Head of caudate nucleus (tissue), 42 donors: ENCODE data around the gene CDK15.
"Not testable (repeated sequence)": the region's sequence is repeated elsewhere in the genome, so short reads cannot be mapped to it uniquely, and the experiment has no call there.

Experiments used
- DNase-seq, 42 donors: peaks; one replicate each; pipeline versions ENCODE4 v3.0.0 to v3.0.0-alpha.2; 2020 to 2021; ENCODE audit warnings: mixed read lengths in 7 of 42
- intact Hi-C: fragments of 100-400 bp; cut with DNase I; formaldehyde crosslinking; loops from one replicate; pipeline ENCODE4 v1.15.0; 2022

The CDK15 gene

GRCh38 chr2:201806442-201807170, at the start of gene CDK15:
Gene CDK15 (plus strand): TSS chr2:201806537. CDS start chr2:201806665, 128 bp downstream.
- no peak for DNase-seq
- intact Hi-C loops, result no loop called here

- intact Hi-C loops, result no loop called here
- no peak for DNase-seq
These were observed 48.1 kb upstream of the CDK15 start for GRCh38 chr2:201758234-201758633.

GRCh38 chr2:201758873-201759272, 47.5 kb upstream of the CDK15 start:
- intact Hi-C loops, result no loop called here
- no peak for DNase-seq

- intact Hi-C loops, result no loop called here
- DNase-seq, result no peak
These were observed 46.8 kb upstream of the CDK15 start for GRCh38 chr2:201759567-201759966.

- intact Hi-C loops, result no loop called here
- no peak for DNase-seq
These were observed 45.2 kb upstream of the CDK15 start for GRCh38 chr2:201761101-201761500.

- intact Hi-C loops, DNase-seq: not testable (repeated sequence)
These were observed 41.9 kb upstream of the CDK15 start for GRCh38 chr2:201764469-201764868.

- intact Hi-C loops, result no loop called here
- no peak for DNase-seq
These were observed 40.5 kb upstream of the CDK15 start for GRCh38 chr2:201765799-201766198.

GRCh38 chr2:201768918-201769317, 37.4 kb upstream of the CDK15 start:
- DNase-seq, result no peak
- intact Hi-C loops, result no loop called here

GRCh38 chr2:201769666-201770373, 36.5 kb upstream of the CDK15 start:
- intact Hi-C loops, result no loop called here
- DNase-seq, result no peak

GRCh38 chr2:201773990-201774389, 32.3 kb upstream of the CDK15 start:
- intact Hi-C loops, result no loop called here
- no peak for DNase-seq

GRCh38 chr2:201774546-201774945, 31.8 kb upstream of the CDK15 start:
- intact Hi-C loops, result no loop called here
- DNase-seq, result no peak

- no peak for DNase-seq
These were observed 31.0 kb upstream of the CDK15 start for GRCh38 chr2:201775326-201775725.

GRCh38 chr2:201777043-201777442, 29.3 kb upstream of the CDK15 start:
- DNase-seq, result no peak
- intact Hi-C loops, result no loop called here

More at GRCh38 chr2:201775326-201775725, 31.0 kb upstream of the CDK15 start:
- intact Hi-C loops, result no loop called here

GRCh38 chr2:201777869-201778268, 28.5 kb upstream of the CDK15 start:
- intact Hi-C loops, result no loop called here

GRCh38 chr2:201779901-201780673, 26.2 kb upstream of the CDK15 start:
- DNase-seq, result peak in 14 of 42 donors; percentile 3 to 59 (median 24)
- intact Hi-C loops, result loop anchor here (5.0 to 10.0 kb wide), 2 partner anchors 135 to 328 kb away; partner anchors contain the start of genes STRADB, TMEM237 and TRAK2

More at GRCh38 chr2:201777869-201778268, 28.5 kb upstream of the CDK15 start:
- DNase-seq, result no peak

- intact Hi-C loops, result loop anchor here (5.0 to 10.0 kb wide), 2 partner anchors 136 to 329 kb away; partner anchors contain the start of genes STRADB, TMEM237 and TRAK2
- DNase-seq, result peak; percentile 93 to 99 (median 97)
These were observed 25.5 kb upstream of the CDK15 start, which contains the start of gene ALS2 for GRCh38 chr2:201780674-201781493. Gene ALS2 (minus strand): TSS chr2:201780933. CDS start chr2:201768885, 12,048 bp downstream.

GRCh38 chr2:201781557-201782051, 24.7 kb upstream of the CDK15 start:
- DNase-seq, result peak; percentile 18 to 84 (median 62)
- intact Hi-C loops, result loop anchor here (5.0 to 10.0 kb wide), 2 partner anchors 137 to 329 kb away; partner anchors contain the start of genes STRADB, TMEM237 and TRAK2

- no peak for DNase-seq
- intact Hi-C loops, result loop anchor here (5.0 to 10.0 kb wide), 2 partner anchors 140 to 332 kb away; partner anchors contain the start of genes STRADB, TMEM237 and TRAK2
These were observed 21.8 kb upstream of the CDK15 start for GRCh38 chr2:201784563-201784962.
